CD4-positive, alpha-beta T cell (primary cell): Measurements from ENCODE around the gene FTMT. TPM values are rescaled to one million over a fixed set of nuclear protein-coding genes. Genes with fewer than 3 reads are reported as not detected.
"Not testable (repeated sequence)": the region's sequence is repeated elsewhere in the genome, so short reads cannot be mapped to it uniquely, and the experiment has no call there.

Source experiments
- ATAC-seq: fragments of 200-7000 bp; cut with Tn5 transposase; one replicate; pipeline ENCODE4 v1.10.0; 2022; ENCODE audit warnings: mild to moderate bottlenecking; ENCODE audit not compliant: poor library complexity
- CTCF ChIA-PET: fragments of 350-600 bp; sonication (Branson Sonifier 250); formaldehyde crosslinking; loops from one replicate; lab custom pipeline; 2021; ENCODE audit warnings: antibody characterized with exemption, inconsistent platforms; lab: Charles Lee
- POLR2A ChIA-PET: fragments of 350-600 bp; sonication (Branson Sonifier 250); formaldehyde crosslinking; loops from one replicate; lab custom pipeline; 2021; ENCODE audit warnings: antibody characterized with exemption, inconsistent platforms; lab: Charles Lee
- DNase-seq, 14 experiments: peaks; one replicate each; pipeline ENCODE4 v3.0.0-alpha.2; 2013 to 2020; ENCODE audit warnings: mixed read lengths in 2 of 14
- H3K27ac ChIP-seq, 2 donors: one replicate each; pipeline versions ENCODE4 v1.5.1 to v1.7.0; 2013; ENCODE audit warnings: low read length in 2 of 2, low read depth in 1 of 2, mild to moderate bottlenecking in 1 of 2
- H3K27me3 ChIP-seq, 2 experiments: 1 replicate in 1 of 2; 2 replicates in 1 of 2; pipeline versions ENCODE4 v1.6.1 to v1.7.0; 2013; ENCODE audit warnings: low read length in 2 of 2, control low read depth in 1 of 2, mild to moderate bottlenecking in 1 of 2, moderate library complexity in 1 of 2; ENCODE audit not compliant: insufficient read depth in 2 of 2, control insufficient read depth in 1 of 2
- H3K36me3 ChIP-seq: one replicate; pipeline ENCODE4 v1.6.1; 2013; ENCODE audit warnings: low read length, control low read depth; ENCODE audit not compliant: insufficient read depth
- H3K4me1 ChIP-seq: one replicate; pipeline ENCODE4 v1.6.1; 2013; ENCODE audit warnings: low read length, control low read depth; ENCODE audit not compliant: insufficient read depth
- H3K4me3 ChIP-seq: one replicate; pipeline ENCODE4 v1.5.1; 2013; ENCODE audit warnings: mild to moderate bottlenecking, low read length, moderate library complexity
- H3K9me3 ChIP-seq, 2 experiments: 1 replicate in 1 of 2; 2 replicates in 1 of 2; pipeline versions ENCODE4 v1.6.1 to v1.7.0; 2013; ENCODE audit warnings: low read length in 2 of 2, mild to moderate bottlenecking in 2 of 2, control low read depth in 1 of 2, moderate library complexity in 1 of 2; ENCODE audit not compliant: control insufficient read depth in 1 of 2, insufficient read depth in 1 of 2
- H3K27ac Mint-ChIP-seq: one replicate; pipeline ENCODE4 v1.8.0; 2020; ENCODE audit warnings: mixed read lengths
- H3K27me3 Mint-ChIP-seq: one replicate; pipeline ENCODE4 v1.8.0; 2021; ENCODE audit warnings: mixed read lengths
- H3K36me3 Mint-ChIP-seq: one replicate; pipeline ENCODE4 v1.8.0; 2021; ENCODE audit warnings: low read depth, mixed read lengths
- H3K4me1 Mint-ChIP-seq: one replicate; pipeline ENCODE4 v1.8.0; 2021; ENCODE audit warnings: low read depth, mixed read lengths
- H3K4me3 Mint-ChIP-seq: one replicate; pipeline ENCODE4 v1.8.0; 2020; ENCODE audit warnings: mild to moderate bottlenecking, mixed read lengths
- H3K9me3 Mint-ChIP-seq: one replicate; pipeline ENCODE4 v1.8.0; 2020; ENCODE audit warnings: mixed read lengths
- intact Hi-C, 2 experiments: fragments of 100-400 bp; cut with DNase I in 1 of 2; cut with micrococcal nuclease in 1 of 2; formaldehyde crosslinking; loops; one replicate each; pipeline versions ENCODE4 v1.15.1 to v1.9.0; 2023 to 2025; cut with DNase I, micrococcal nuclease
- polyA plus RNA-seq, 2 donors: library from polyadenylated mRNA; unstranded; fragments of 120-200 nt; gene quantifications; one replicate each; pipeline ENCODE4 v1.2.1, GENCODE V29; 2013
- total RNA-seq, 174 experiments: library from RNA in 2 of 174; stranded (reverse) in 2 of 174; gene quantifications; one replicate each; pipeline ENCODE4 v1.2.3 and lab custom pipeline; 2021 to 2026
- TF ChIP-seq, protein P1 (sequence below): fragments of 200-600 bp; IDR thresholded peaks from one replicate; pipeline ENCODE4 v1.8.0; 2022; ENCODE audit warnings: antibody characterized with exemption, mild to moderate bottlenecking

Gene FTMT
- total RNA-seq (not detected), total RNA-seq (lab: John Stamatoyannopoulos, UW) (0 to 0.07 (median 0) reads per million in 172 experiments)
- polyA plus RNA-seq (2013, experiment 1 of 2): not detected
- not detected for polyA plus RNA-seq (2013, experiment 2 of 2)

DNA sequence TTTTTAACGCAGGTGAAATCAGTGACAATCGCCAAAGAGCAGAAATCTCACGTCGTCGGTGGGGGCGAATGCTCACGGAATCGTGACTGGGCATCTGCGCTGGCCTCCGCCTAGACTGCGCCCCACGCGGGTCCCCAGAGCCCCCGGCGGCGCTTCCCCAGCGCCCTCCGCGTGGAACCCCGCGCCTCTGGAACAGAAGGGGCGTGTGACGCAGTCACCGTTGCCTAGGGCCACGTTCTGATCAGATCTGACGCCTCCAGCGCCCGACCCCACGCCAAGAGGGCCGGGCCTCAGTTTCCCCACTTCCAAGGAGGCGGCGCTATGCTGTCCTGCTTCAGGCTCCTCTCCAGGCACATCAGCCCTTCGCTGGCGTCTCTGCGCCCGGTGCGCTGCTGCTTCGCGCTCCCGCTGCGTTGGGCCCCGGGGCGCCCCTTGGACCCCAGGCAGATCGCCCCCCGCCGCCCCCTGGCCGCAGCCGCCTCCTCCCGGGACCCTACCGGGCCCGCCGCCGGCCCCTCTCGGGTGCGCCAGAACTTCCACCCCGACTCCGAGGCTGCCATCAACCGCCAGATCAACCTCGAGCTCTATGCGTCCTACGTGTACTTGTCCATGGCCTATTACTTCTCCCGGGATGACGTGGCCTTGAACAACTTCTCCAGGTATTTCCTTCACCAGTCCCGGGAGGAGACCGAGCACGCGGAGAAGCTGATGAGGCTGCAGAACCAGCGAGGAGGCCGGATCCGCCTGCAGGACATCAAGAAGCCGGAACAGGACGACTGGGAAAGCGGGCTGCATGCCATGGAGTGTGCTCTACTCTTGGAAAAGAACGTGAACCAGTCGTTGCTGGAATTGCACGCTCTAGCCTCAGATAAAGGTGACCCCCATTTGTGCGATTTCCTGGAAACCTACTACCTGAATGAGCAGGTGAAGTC, at the start of gene FTMT:
Gene FTMT (plus strand): TSS at position 240 of the 932 bp plus-strand sequence. CDS start 82 bp downstream, at position 322.
- H3K27me3 ChIP-seq: no peaks in the 10 kb centered on the region
- peaks cover 0 to 17% of the 10 kb centered on the region in 2 experiments for H3K9me3 ChIP-seq
- H3K36me3 Mint-ChIP-seq: no peaks in the 10 kb centered on the region
- no peaks in the 10 kb centered on the region for H3K27me3 Mint-ChIP-seq
- no peak within 1 kb of the TSS for H3K27ac Mint-ChIP-seq
- H3K4me1 Mint-ChIP-seq: no peaks in the 10 kb centered on the region
- H3K27ac ChIP-seq: no peak within 1 kb of the TSS
- intact Hi-C loops: no loop called here
- H3K4me3 Mint-ChIP-seq: no peak within 1 kb of the TSS
- TF ChIP-seq, protein P1, sequence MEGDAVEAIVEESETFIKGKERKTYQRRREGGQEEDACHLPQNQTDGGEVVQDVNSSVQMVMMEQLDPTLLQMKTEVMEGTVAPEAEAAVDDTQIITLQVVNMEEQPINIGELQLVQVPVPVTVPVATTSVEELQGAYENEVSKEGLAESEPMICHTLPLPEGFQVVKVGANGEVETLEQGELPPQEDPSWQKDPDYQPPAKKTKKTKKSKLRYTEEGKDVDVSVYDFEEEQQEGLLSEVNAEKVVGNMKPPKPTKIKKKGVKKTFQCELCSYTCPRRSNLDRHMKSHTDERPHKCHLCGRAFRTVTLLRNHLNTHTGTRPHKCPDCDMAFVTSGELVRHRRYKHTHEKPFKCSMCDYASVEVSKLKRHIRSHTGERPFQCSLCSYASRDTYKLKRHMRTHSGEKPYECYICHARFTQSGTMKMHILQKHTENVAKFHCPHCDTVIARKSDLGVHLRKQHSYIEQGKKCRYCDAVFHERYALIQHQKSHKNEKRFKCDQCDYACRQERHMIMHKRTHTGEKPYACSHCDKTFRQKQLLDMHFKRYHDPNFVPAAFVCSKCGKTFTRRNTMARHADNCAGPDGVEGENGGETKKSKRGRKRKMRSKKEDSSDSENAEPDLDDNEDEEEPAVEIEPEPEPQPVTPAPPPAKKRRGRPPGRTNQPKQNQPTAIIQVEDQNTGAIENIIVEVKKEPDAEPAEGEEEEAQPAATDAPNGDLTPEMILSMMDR: no peak
- DNase-seq (peak in 1 of 14 experiments; percentile 4), ATAC-seq (no peak)
- CTCF ChIA-PET: no interaction called here
- no peak within 1 kb of the TSS for H3K4me3 ChIP-seq
- POLR2A ChIA-PET: no interaction called here
- H3K36me3 ChIP-seq: no peaks in the 10 kb centered on the region
- H3K9me3 Mint-ChIP-seq: peaks cover 3% of the 10 kb centered on the region
- no peaks in the 10 kb centered on the region for H3K4me1 ChIP-seq

DNA sequence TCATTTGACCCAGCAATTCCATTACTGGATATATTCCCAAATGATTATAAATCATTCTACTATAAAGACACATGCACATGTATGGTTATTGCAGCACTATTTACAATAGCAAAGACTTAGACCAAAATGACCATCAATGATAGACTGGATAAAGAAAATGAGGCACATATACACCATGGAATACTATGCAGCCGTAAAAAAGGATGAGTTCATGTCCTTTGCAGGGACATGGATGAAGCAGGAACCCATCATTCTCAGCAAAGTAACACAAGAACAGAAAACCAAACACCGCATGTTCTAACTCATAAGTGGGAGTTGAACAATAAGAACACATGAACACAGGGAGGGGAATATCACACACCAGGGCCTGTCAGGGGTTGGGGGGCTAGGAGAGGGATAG, 46.4 kb upstream of the FTMT start:
- H3K36me3 Mint-ChIP-seq, H3K4me3 ChIP-seq, CTCF ChIA-PET, H3K36me3 ChIP-seq, H3K27me3 Mint-ChIP-seq, H3K27ac ChIP-seq, POLR2A ChIA-PET, intact Hi-C loops, DNase-seq, ATAC-seq, H3K27me3 ChIP-seq, H3K4me3 Mint-ChIP-seq, H3K9me3 ChIP-seq, H3K4me1 Mint-ChIP-seq, H3K4me1 ChIP-seq, H3K27ac Mint-ChIP-seq: not testable (repeated sequence)
- peaks cover 20% of the 10 kb centered on the region for H3K9me3 Mint-ChIP-seq

DNA sequence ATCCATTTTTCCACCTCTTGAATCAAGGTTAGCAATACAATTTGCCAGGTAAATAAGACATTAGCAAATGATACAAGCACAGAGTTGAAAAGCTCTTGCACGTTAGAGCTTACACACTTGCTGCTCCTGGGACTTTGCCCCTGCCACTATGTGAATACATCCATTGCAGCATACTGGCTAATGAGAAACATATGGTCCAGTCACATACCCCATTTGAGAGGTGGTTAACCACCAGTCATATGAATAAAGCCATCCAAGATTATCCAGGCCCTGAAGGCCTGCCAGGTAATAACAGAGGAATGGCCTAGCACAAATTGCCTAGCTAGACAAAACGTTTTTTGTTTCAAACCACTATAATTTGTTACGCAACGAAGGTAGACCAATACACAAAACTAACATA, 45.8 kb upstream of the FTMT start:
- POLR2A ChIA-PET: no interaction called here
- H3K27me3 ChIP-seq: no peaks in the 10 kb centered on the region
- TF ChIP-seq, protein P1: no peak
- Mint-ChIP-seq H3K27ac (no peak overlapping the region), H3K27me3 (no peaks in the 10 kb centered on the region), H3K4me3 (no peak overlapping the region), H3K9me3 (peaks cover 21% of the 10 kb centered on the region), H3K36me3 (no peaks in the 10 kb centered on the region), H3K4me1 (no peaks in the 10 kb centered on the region)
- intact Hi-C loops: no loop called here
- H3K9me3 ChIP-seq: no peaks in the 10 kb centered on the region
- ATAC-seq: no peak
- H3K4me1 ChIP-seq: no peaks in the 10 kb centered on the region
- no peak for DNase-seq
- CTCF ChIA-PET: no interaction called here
- H3K4me3 ChIP-seq: no peak overlapping the region
- no peaks in the 10 kb centered on the region for H3K36me3 ChIP-seq
- no peak overlapping the region for H3K27ac ChIP-seq
